Hepatocyte (in vitro differentiated cells): ENCODE results near the gene FHDC1. TPM values are rescaled to one million over a fixed set of nuclear protein-coding genes. Genes with fewer than 3 reads are reported as not detected.
A peak's percentile ranks its signal among the peaks of the same experiment; 100 is the strongest.

Experiments
- DNase-seq: peaks from one replicate; pipeline ENCODE4 v3.0.0-alpha.2; 2016; ENCODE audit warnings: low spot score
- H2AFZ ChIP-seq: fragments of 200-600 bp; sonication (generic); 2 replicates; pipeline ENCODE4 v1.6.0; 2016; ENCODE audit warnings: antibody characterized with exemption, mild to moderate bottlenecking
- H3K27ac ChIP-seq: fragments of 200-600 bp; sonication (generic); 2 replicates; pipeline ENCODE4 v1.5.1; 2016; ENCODE audit warnings: mild to moderate bottlenecking
- H3K27me3 ChIP-seq: fragments of 200-600 bp; sonication (generic); 2 replicates; pipeline ENCODE4 v1.6.1; 2016
- H3K36me3 ChIP-seq: fragments of 200-600 bp; sonication (generic); replicated peaks from 2 replicates; pipeline ENCODE4 v1.5.1; 2016; ENCODE audit warnings: low read depth; ENCODE audit not compliant: insufficient read depth
- H3K4me1 ChIP-seq: fragments of 200-600 bp; sonication (generic); 2 replicates; pipeline ENCODE4 v1.5.1; 2016; ENCODE audit warnings: mild to moderate bottlenecking, moderate library complexity; ENCODE audit not compliant: insufficient read depth
- H3K4me2 ChIP-seq: fragments of 200-600 bp; sonication (generic); 2 replicates; pipeline ENCODE4 v1.6.0; 2016
- H3K4me3 ChIP-seq: fragments of 200-600 bp; sonication (generic); 2 replicates; pipeline ENCODE4 v1.5.1; 2016; ENCODE audit warnings: mild to moderate bottlenecking
- H3K79me2 ChIP-seq: fragments of 200-600 bp; sonication (generic); 2 replicates; pipeline ENCODE4 v1.6.0; 2017; ENCODE audit warnings: mild to moderate bottlenecking
- H3K9me2 ChIP-seq: fragments of 200-600 bp; sonication (generic); replicated peaks from 2 replicates; pipeline ENCODE4 v1.6.0; 2017; ENCODE audit warnings: mild to moderate bottlenecking; ENCODE audit not compliant: insufficient read depth
- H3K9me3 ChIP-seq: fragments of 200-600 bp; sonication (generic); 2 replicates; pipeline ENCODE4 v1.5.1; 2016; ENCODE audit warnings: low read depth, mild to moderate bottlenecking
- H4K20me1 ChIP-seq: fragments of 200-600 bp; sonication (generic); 2 replicates; pipeline ENCODE4 v1.6.0; 2016; ENCODE audit warnings: mild to moderate bottlenecking; ENCODE audit not compliant: insufficient read depth, poor library complexity, severe bottlenecking
- CTCF ChIP-seq: fragments of 200-600 bp; sonication (generic); IDR thresholded peaks from 2 replicates; pipeline ENCODE4 v1.5.1; 2016; ENCODE audit warnings: antibody characterized with exemption, mild to moderate bottlenecking; ENCODE audit not compliant: poor library complexity
- EZH2 ChIP-seq: fragments of 200-600 bp; sonication (generic); IDR thresholded peaks from 2 replicates; pipeline ENCODE4 v1.6.1; 2016; ENCODE audit warnings: antibody characterized with exemption, mild to moderate bottlenecking, borderline replicate concordance
- EZH2phosphoT487 ChIP-seq: fragments of 200-600 bp; sonication (generic); IDR thresholded peaks from one replicate; pipeline ENCODE4 v1.6.1; 2018; ENCODE audit warnings: antibody characterized with exemption, mild to moderate bottlenecking, low read depth, moderate library complexity; ENCODE audit not compliant: unreplicated experiment, severe bottlenecking
- WGBS: methylation state at CpG from one replicate; pipeline ENCODE4 v1.1.6; 2016; ENCODE audit warnings: low lambda C conversion rate; ENCODE audit errors: missing lambda C conversion rate; 5-methylcytosine and 5-hydroxymethylcytosine counted together
- polyA plus RNA-seq: library from polyadenylated mRNA; unstranded; fragments of >200 nt; fragmentation: Nextera tagmentation; extraction: Ambion mirVana; gene quantifications from 2 replicates; pipeline ENCODE4 v1.2.1, GENCODE V29; 2016
- total RNA-seq: library from RNA; depleted of rRNA; stranded (reverse); fragments of >200 nt; gene quantifications from 2 replicates; pipeline ENCODE4 v1.2.3, GENCODE V29; 2014

FHDC1 gene
- total and polyA plus RNA-seq, 2 experiments from 2014 or later, result 2.1 to 3.1 TPM

GRCh38 chr4:152956650-152957436 lies 20.7 kb downstream of the FHDC1 start:
- Histone ChIP-seq H3K27ac (peak overlapping the region; percentile 96), H3K4me2 (peak overlapping the region; percentile 65), H3K4me1 (peaks cover 33% of the 10 kb centered on the region), H3K79me2 (peaks cover 7% of the 10 kb centered on the region), H3K9me2 (no peaks in the 10 kb centered on the region), H3K36me3 (no peaks in the 10 kb centered on the region), H3K9me3 (no peaks in the 10 kb centered on the region), H2AFZ (no peak overlapping the region), H4K20me1 (no peaks in the 10 kb centered on the region), H3K4me3 (no peak overlapping the region), H3K27me3 (no peaks in the 10 kb centered on the region)
- no peak for TF ChIP-seq CTCF
- TF ChIP-seq EZH2, result no peak
- TF ChIP-seq EZH2phosphoT487, result no peak
- peak; percentile 71 for DNase-seq
- 55% methylated on average over 12 of the region's 12 CpGs for WGBS

DNA sequence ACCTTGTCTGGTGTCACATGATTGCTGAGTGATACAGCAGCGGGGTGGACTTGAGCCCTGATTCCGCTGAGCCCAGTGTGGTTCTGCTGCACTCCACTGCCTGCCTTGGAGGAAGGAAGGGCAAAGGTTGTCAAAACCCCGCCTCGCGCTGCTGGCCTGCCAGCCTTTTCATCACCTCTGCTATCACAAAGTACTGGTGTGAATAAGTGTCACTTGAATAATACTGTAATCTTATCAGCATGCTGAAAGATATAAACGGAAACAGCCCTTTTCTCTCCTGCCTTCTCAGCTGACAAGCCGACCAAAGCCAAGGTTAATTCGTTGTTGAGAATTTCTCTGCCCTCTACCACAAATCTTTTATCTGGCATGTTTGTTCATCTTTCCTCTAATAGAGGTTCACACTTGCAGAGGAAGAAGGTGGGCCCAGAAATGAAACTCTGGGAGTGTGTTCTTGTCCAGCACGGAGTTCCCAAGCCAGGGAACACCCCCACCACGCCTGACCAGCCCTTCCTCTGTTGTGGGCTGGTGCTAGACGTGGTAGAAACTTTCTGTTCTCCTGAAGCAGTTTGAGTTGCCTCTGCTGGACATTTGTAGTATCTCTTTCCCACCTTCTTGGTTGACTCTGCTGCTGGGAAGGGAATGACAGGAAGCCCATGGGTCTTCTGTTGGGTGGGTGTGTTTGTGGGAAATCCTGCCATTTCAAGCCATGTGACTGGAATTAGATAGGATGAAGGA lies 21.5 kb downstream of the FHDC1 start:
- DNase-seq, result peak; percentile 78
- H3K9me3 ChIP-seq, result no peaks in the 10 kb centered on the region
- peaks cover 2% of the 10 kb centered on the region for H3K79me2 ChIP-seq
- no peaks in the 10 kb centered on the region for H3K9me2 ChIP-seq
- peak overlapping the region; percentile 65 for H3K4me2 ChIP-seq
- WGBS, result 42% methylated on average over 11 of the region's 11 CpGs
- no peaks in the 10 kb centered on the region for H3K36me3 ChIP-seq
- no peaks in the 10 kb centered on the region for H3K27me3 ChIP-seq
- H4K20me1 ChIP-seq, result no peaks in the 10 kb centered on the region
- H2AFZ ChIP-seq, result no peak overlapping the region
- H3K27ac ChIP-seq, result peak overlapping the region; percentile 96
- peak; percentile 5 for TF ChIP-seq CTCF
- no peak for TF ChIP-seq EZH2
- no peak overlapping the region for H3K4me3 ChIP-seq
- peaks cover 31% of the 10 kb centered on the region for H3K4me1 ChIP-seq

GRCh38 chr4:152959080-152959479 lies 23.0 kb downstream of the FHDC1 start:
- Histone ChIP-seq H3K36me3 (no peaks in the 10 kb centered on the region), H2AFZ (no peak overlapping the region), H4K20me1 (no peaks in the 10 kb centered on the region), H3K27me3 (no peaks in the 10 kb centered on the region), H3K9me3 (no peaks in the 10 kb centered on the region), H3K9me2 (no peaks in the 10 kb centered on the region), H3K27ac (peak overlapping the region; percentile 96), H3K4me1 (peaks cover 31% of the 10 kb centered on the region), H3K4me2 (no peak overlapping the region), H3K4me3 (no peak overlapping the region), H3K79me2 (no peaks in the 10 kb centered on the region)
- no peak for DNase-seq
- no peak for TF ChIP-seq EZH2
- no peak for TF ChIP-seq EZH2phosphoT487
- TF ChIP-seq CTCF, result no peak
- WGBS, result 86% methylated on average over 2 of the region's 2 CpGs
